Kidney (tissue), 14 donors: Measurements from ENCODE around the gene ARID1B. TPM values are rescaled to one million over a fixed set of nuclear protein-coding genes. Genes with fewer than 3 reads are reported as not detected.

ENCODE experiments used
- DNase-seq, 5 donors: peaks; one replicate each; pipeline ENCODE4 v3.0.0-alpha.2; 2013 to 2020
- FAIRE-seq: peaks from 2 replicates; lab custom pipeline; 2012; peaks lifted over from hg19 to GRCh38; lab: Jason Lieb, UNC
- H3K27ac ChIP-seq, 2 donors: one replicate each; pipeline ENCODE4 v1.7.0; 2013; ENCODE audit warnings: low read depth in 2 of 2, low read length in 2 of 2, inconsistent platforms in 1 of 2
- H3K27me3 ChIP-seq: one replicate; pipeline ENCODE4 v1.7.1; 2013; ENCODE audit warnings: low read length, inconsistent platforms; ENCODE audit not compliant: control insufficient read depth, insufficient read depth
- H3K36me3 ChIP-seq, 3 donors: one replicate each; pipeline versions ENCODE4 v1.7.0 to v1.7.1; 2013; ENCODE audit warnings: low read length in 3 of 3, control low read depth in 1 of 3, inconsistent platforms in 1 of 3; ENCODE audit not compliant: insufficient read depth in 3 of 3, control insufficient read depth in 2 of 3
- H3K4me1 ChIP-seq, 3 donors: one replicate each; pipeline versions ENCODE4 v1.7.0 to v1.7.1; 2013; ENCODE audit warnings: low read length in 3 of 3, inconsistent platforms in 1 of 3, low read depth in 1 of 3; ENCODE audit not compliant: control insufficient read depth in 2 of 3, insufficient read depth in 2 of 3
- H3K4me3 ChIP-seq, 3 donors: one replicate each; pipeline versions ENCODE4 v1.7.0 to v1.8.1; 2013; ENCODE audit warnings: low read length in 3 of 3, control low read depth in 1 of 3, inconsistent platforms in 1 of 3
- H3K9ac ChIP-seq, 3 donors: one replicate each; pipeline versions ENCODE4 v1.7.0 to v1.7.1; 2013; ENCODE audit warnings: low read length in 3 of 3, control low read depth in 1 of 3, inconsistent platforms in 1 of 3
- H3K9me3 ChIP-seq, 3 donors: one replicate each; pipeline versions ENCODE4 v1.7.0 to v1.7.1; 2013; ENCODE audit warnings: low read length in 3 of 3, control low read depth in 1 of 3, inconsistent platforms in 1 of 3; ENCODE audit not compliant: control insufficient read depth in 2 of 3, insufficient read depth in 1 of 3
- CTCF ChIP-seq: IDR thresholded peaks from 3 replicates; pipeline ENCODE4 v1.5.1; 2012; ENCODE audit warnings: mild to moderate bottlenecking, moderate library complexity, borderline replicate concordance; ENCODE audit not compliant: insufficient read depth; ENCODE audit errors: extremely low read depth
- intact Hi-C: fragments of 100-400 bp; cut with DNase I; formaldehyde crosslinking; loops from one replicate; pipeline ENCODE4 v1.11.1; 2022
- polyA plus RNA-seq: library from polyadenylated mRNA; stranded (reverse); fragments of 350-450 nt; fragmentation: Illumina TruSeq; extraction: RNeasy Lipid Tissue Mini Kit (QIAGEN cat#74804); gene quantifications from one replicate; pipeline ENCODE4 v1.2.3, GENCODE V29; 2014; ENCODE audit warnings: low read depth, low replicate concordance; ENCODE audit not compliant: insufficient read depth
- total RNA-seq: library from RNA; stranded (reverse); fragmentation: NEBNext Ultra II Directional; extraction: Animal tissue kit (Norgen Biotek cat#: 25700); gene quantifications from one replicate; pipeline ENCODE4 v1.2.1, GENCODE V29; 2021
- donor health status: control.
- donor health status: control.
- donor health status: control.
- donor health status: control.
- donor health status: control.
- donor health status: DM: yes; HTN: yes; CAD: no.
- donor health status: Normal renal cell carcinoma (clear cell type).

Gene ARID1B
- total and polyA plus RNA-seq, 2 donors from 2014 or later, result 16.4 to 110 TPM

GRCh38 chr6:156845454-156846155 is 68.4 kb downstream of the ARID1B start:
- Histone ChIP-seq H3K27ac (no peak overlapping the region), H3K9me3 (no peaks in the 10 kb centered on the region), H3K4me1 (peaks cover 0 to 40% (median 31%) of the 10 kb centered on the region in 3 donors), H3K4me3 (no peak overlapping the region), H3K9ac (no peak overlapping the region), H3K27me3 (no peaks in the 10 kb centered on the region), H3K36me3 (no peaks in the 10 kb centered on the region)
- FAIRE-seq (no peak), DNase-seq (peak in 1 of 5 donors; percentile 48)
- TF ChIP-seq CTCF, result no peak
- intact Hi-C loops, result no loop called here

- Histone ChIP-seq H3K9me3 (no peaks in the 10 kb centered on the region), H3K9ac (no peak overlapping the region), H3K27ac (no peak overlapping the region), H3K27me3 (no peaks in the 10 kb centered on the region), H3K36me3 (no peaks in the 10 kb centered on the region), H3K4me1 (peaks cover 0 to 42% (median 26%) of the 10 kb centered on the region in 3 donors), H3K4me3 (no peak overlapping the region)
- no peak for TF ChIP-seq CTCF
- FAIRE-seq, result no peak
- intact Hi-C loops, result no loop called here
- no peak for DNase-seq
Observed at GRCh38 chr6:156846845-156847599, 69.8 kb downstream of the ARID1B start.

- Histone ChIP-seq H3K4me1 (peaks cover 0 to 45% (median 29%) of the 10 kb centered on the region in 3 donors), H3K4me3 (peak overlapping the region in 1 of 3 donors; percentile 28), H3K9me3 (no peaks in the 10 kb centered on the region), H3K36me3 (no peaks in the 10 kb centered on the region), H3K9ac (no peak overlapping the region), H3K27me3 (no peaks in the 10 kb centered on the region), H3K27ac (peak overlapping the region in 1 of 2 donors; percentile 1)
- intact Hi-C loops, result no loop called here
- peak in 1 of 5 donors; percentile 44 for DNase-seq
- FAIRE-seq, result no peak
- no peak for TF ChIP-seq CTCF
Observed at GRCh38 chr6:156848123-156848522, 70.9 kb downstream of the ARID1B start.
